Keratinocyte (primary cell): Measurements from ENCODE around the gene ITGAE. TPM values are rescaled to one million over a fixed set of nuclear protein-coding genes. Genes with fewer than 3 reads are reported as not detected.

Experiments used
- DNase-seq: peaks from one replicate; pipeline ENCODE4 v3.0.0-alpha.2; 2011; ENCODE audit warnings: low read depth, missing footprints, low spot score
- FAIRE-seq: peaks from 2 replicates; lab custom pipeline; 2011; peaks lifted over from hg19 to GRCh38; lab: Jason Lieb, UNC
- H2AFZ ChIP-seq: 2 replicates; pipeline ENCODE4 v1.6.0; 2012; ENCODE audit warnings: low read length, control low read depth, inconsistent platforms; ENCODE audit not compliant: control insufficient read depth
- H3K27ac ChIP-seq: 2 replicates; pipeline ENCODE4 v1.5.1; 2011; ENCODE audit warnings: low read length; ENCODE audit not compliant: control insufficient read depth, insufficient read depth
- H3K27me3 ChIP-seq: 3 replicates; pipeline ENCODE4 v1.6.0; 2011; ENCODE audit warnings: low read length; ENCODE audit not compliant: control insufficient read depth, insufficient read depth; ENCODE audit errors: extremely low read depth
- H3K36me3 ChIP-seq, 2 experiments: 2 replicates in 1 of 2; 3 replicates in 1 of 2; pipeline ENCODE4 v1.5.1; 2011; ENCODE audit warnings: low read length in 2 of 2, mild to moderate bottlenecking in 1 of 2; ENCODE audit not compliant: control insufficient read depth in 2 of 2, insufficient read depth in 2 of 2; ENCODE audit errors: extremely low read depth in 1 of 2
- H3K4me1 ChIP-seq: 3 replicates; pipeline ENCODE4 v1.5.1; 2011; ENCODE audit warnings: low read length; ENCODE audit not compliant: control insufficient read depth, insufficient read depth; ENCODE audit errors: extremely low read depth
- H3K4me2 ChIP-seq: 3 replicates; pipeline ENCODE4 v1.6.0; 2011; ENCODE audit warnings: low read depth, low read length; ENCODE audit not compliant: control insufficient read depth, insufficient read depth; ENCODE audit errors: extremely low read depth
- H3K4me3 ChIP-seq, 3 experiments: fragments of 200-600 bp in 1 of 3; sonication (generic) in 1 of 3; 2 replicates in 2 of 3; 3 replicates in 1 of 3; pipeline ENCODE4 v1.5.1; 2011 to 2016; ENCODE audit warnings: low read length in 3 of 3, mild to moderate bottlenecking in 3 of 3, control low read depth in 2 of 3, inconsistent platforms in 1 of 3, low read depth in 1 of 3, mixed read lengths in 1 of 3, mixed run types in 1 of 3, moderate library complexity in 1 of 3; ENCODE audit not compliant: control insufficient read depth in 2 of 3, insufficient read depth in 2 of 3; ENCODE audit errors: extremely low read depth in 1 of 3
- H3K79me2 ChIP-seq: 2 replicates; pipeline ENCODE4 v1.6.0; 2012; ENCODE audit warnings: low read length; ENCODE audit not compliant: control insufficient read depth, insufficient read depth
- H3K9ac ChIP-seq: 3 replicates; pipeline ENCODE4 v1.6.0; 2011; ENCODE audit warnings: low read length; ENCODE audit not compliant: control insufficient read depth, insufficient read depth; ENCODE audit errors: extremely low read depth
- H3K9me1 ChIP-seq: 3 replicates; pipeline ENCODE4 v1.6.0; 2011; ENCODE audit warnings: low read length; ENCODE audit not compliant: control insufficient read depth, insufficient read depth; ENCODE audit errors: extremely low read depth
- H3K9me3 ChIP-seq: 2 replicates; pipeline ENCODE4 v1.5.1; 2012; ENCODE audit warnings: low read depth, low read length; ENCODE audit not compliant: control insufficient read depth
- H4K20me1 ChIP-seq: 3 replicates; pipeline ENCODE4 v1.6.0; 2011; ENCODE audit warnings: low read length; ENCODE audit not compliant: control insufficient read depth, insufficient read depth; ENCODE audit errors: extremely low read depth
- CTCF ChIP-seq, 3 experiments: IDR thresholded peaks in 1 of 3; conservative IDR thresholded peaks in 1 of 3; optimal IDR thresholded peaks in 1 of 3; 2 replicates in 2 of 3; 3 replicates in 1 of 3; pipeline versions ENCODE3 to v1.5.1; 2011; ENCODE audit warnings: low read length in 3 of 3, mild to moderate bottlenecking in 3 of 3, moderate library complexity in 2 of 3, control low read depth in 1 of 3, inconsistent platforms in 1 of 3; ENCODE audit not compliant: insufficient read depth in 2 of 3; ENCODE audit errors: extremely low read depth in 1 of 3
- EZH2 ChIP-seq: IDR thresholded peaks from one replicate; pipeline ENCODE4 v1.6.1; 2012; ENCODE audit warnings: inconsistent platforms, mild to moderate bottlenecking, low read length, moderate library complexity
- dilution Hi-C: fragments of 300-500 bp; cut with MboI; formaldehyde crosslinking; loops from one replicate; pipeline ENCODE4 v1.7.0; 2020; ENCODE audit warnings: low sequenced_read_pairs; ENCODE audit not compliant: extremely low pct_ligation_motif_present
- polyA plus RNA-seq, 5 experiments: library from polyadenylated mRNA; depleted of rRNA in 3 of 5; stranded (reverse) in 3 of 5; stranded (forward) in 1 of 5; unstranded in 1 of 5; fragments of >200 nt; gene quantifications; 1 replicate in 1 of 5; 2 replicates in 3 of 5; 3 replicates in 1 of 5; pipeline versions ENCODE4 v1.2.1 to v1.2.3, GENCODE V29; 2011 to 2012; ENCODE audit warnings: missing spikeins in 2 of 5, low read depth in 1 of 5, low replicate concordance in 1 of 5

The ITGAE gene
- polyA plus RNA-seq, 1 donor (not counting 4 experiments of a cell fraction or from before 2014, with no cell fraction given): 66.6 TPM

GRCh38 chr17:3763777-3764170 is 37.2 kb downstream of the ITGAE start:
- DNase-seq: no peak
- Histone ChIP-seq H3K4me2 (no peak overlapping the region), H3K36me3 (no peaks in the 10 kb centered on the region), H3K4me3 (no peak overlapping the region), H4K20me1 (no peaks in the 10 kb centered on the region), H3K9me1 (no peaks in the 10 kb centered on the region), H3K27ac (no peak overlapping the region), H2AFZ (no peak overlapping the region), H3K4me1 (no peaks in the 10 kb centered on the region), H3K9me3 (no peaks in the 10 kb centered on the region), H3K9ac (no peak overlapping the region), H3K27me3 (no peaks in the 10 kb centered on the region), H3K79me2 (no peaks in the 10 kb centered on the region)
- no peak for TF ChIP-seq CTCF (optimal IDR thresholded peaks at IDR 0.05 in 1 of 3, IDR thresholded peaks at IDR 0.05 in 1 of 3, conservative IDR thresholded peaks at IDR 0.05 in 1 of 3; ENCODE audit: extremely low read depth in 1 of 3, insufficient read depth in 2 of 3, low read length in 3 of 3)
- TF ChIP-seq EZH2: no peak
- FAIRE-seq: no peak
- dilution Hi-C loops: no loop called here

- H3K4me1 ChIP-seq: no peaks in the 10 kb centered on the region
- H2AFZ ChIP-seq: no peak overlapping the region
- H3K36me3 ChIP-seq: no peaks in the 10 kb centered on the region
- no peaks in the 10 kb centered on the region for H3K9me3 ChIP-seq
- H3K27ac ChIP-seq: no peak overlapping the region
- dilution Hi-C loops: no loop called here
- no peak for DNase-seq
- no peak overlapping the region for H3K4me3 ChIP-seq
- H3K27me3 ChIP-seq: no peaks in the 10 kb centered on the region
- TF ChIP-seq CTCF (optimal IDR thresholded peaks at IDR 0.05 in 1 of 3, IDR thresholded peaks at IDR 0.05 in 1 of 3, conservative IDR thresholded peaks at IDR 0.05 in 1 of 3; ENCODE audit: extremely low read depth in 1 of 3, insufficient read depth in 2 of 3, low read length in 3 of 3) (no peak), EZH2 (no peak)
- no peaks in the 10 kb centered on the region for H3K9me1 ChIP-seq
- no peaks in the 10 kb centered on the region for H3K79me2 ChIP-seq
- H3K9ac ChIP-seq: no peak overlapping the region
- H3K4me2 ChIP-seq: no peak overlapping the region
- no peak for FAIRE-seq
- no peaks in the 10 kb centered on the region for H4K20me1 ChIP-seq
Measured at GRCh38 chr17:3762922-3763776, 37.8 kb downstream of the ITGAE start.
